Hematopoietic multipotent progenitor cell treated with erythropoietin and hydrocortisone succinate and interleukin-3 and kit ligand, for 4 days (in vitro differentiated cells): Measurements from ENCODE around the gene SMAD1.

ENCODE experiments used
- DNase-seq: peaks from one replicate; pipeline ENCODE4 v3.0.0-alpha.2; 2015

SMAD1 gene

GRCh38 chr4:145490361-145490760 is 8.7 kb downstream of the SMAD1 start:
- DNase-seq = peak; percentile 73

- DNase-seq = no peak
These were observed 9.1 kb downstream of the SMAD1 start for GRCh38 chr4:145490796-145491195.

GRCh38 chr4:145492376-145492775 is 10.7 kb downstream of the SMAD1 start:
- DNase-seq = no peak

GRCh38 chr4:145493166-145493565 is 11.5 kb downstream of the SMAD1 start:
- peak; percentile 18 for DNase-seq

- DNase-seq = peak; percentile 76
These were observed 13.1 kb downstream of the SMAD1 start for GRCh38 chr4:145494666-145495270.

- DNase-seq = no peak
These were observed 14.6 kb downstream of the SMAD1 start for GRCh38 chr4:145496292-145496691.

- DNase-seq = peak; percentile 50
These were observed 15.8 kb downstream of the SMAD1 start for GRCh38 chr4:145497199-145498149.

- no peak for DNase-seq
These were observed 16.8 kb downstream of the SMAD1 start for GRCh38 chr4:145498430-145498829.

GRCh38 chr4:145501051-145501660 is 19.5 kb downstream of the SMAD1 start:
- no peak for DNase-seq

GRCh38 chr4:145502809-145503208 is 21.2 kb downstream of the SMAD1 start:
- DNase-seq = no peak

- DNase-seq = no peak
These were observed 21.9 kb downstream of the SMAD1 start for GRCh38 chr4:145503486-145504072.

GRCh38 chr4:145505995-145506394 is 24.3 kb downstream of the SMAD1 start:
- DNase-seq = no peak

- DNase-seq = peak; percentile 52
These were observed 26.0 kb downstream of the SMAD1 start for GRCh38 chr4:145507636-145508035.

- peak; percentile 59 for DNase-seq
These were observed 30.4 kb downstream of the SMAD1 start for GRCh38 chr4:145511913-145512522.

- DNase-seq = no peak
These were observed 31.5 kb downstream of the SMAD1 start for GRCh38 chr4:145513020-145513621.

GRCh38 chr4:145520172-145520571 is 38.5 kb downstream of the SMAD1 start:
- DNase-seq = no peak

- no peak for DNase-seq
These were observed 39.6 kb downstream of the SMAD1 start for GRCh38 chr4:145521282-145521681.

- DNase-seq = peak; percentile 17
These were observed 41.5 kb downstream of the SMAD1 start for GRCh38 chr4:145523117-145523516.

GRCh38 chr4:145524552-145524951 is 42.9 kb downstream of the SMAD1 start:
- DNase-seq = no peak

GRCh38 chr4:145525291-145525740 is 43.7 kb downstream of the SMAD1 start:
- DNase-seq = peak; percentile 44

GRCh38 chr4:145527773-145528172 is 46.1 kb downstream of the SMAD1 start:
- no peak for DNase-seq

- DNase-seq = no peak
These were observed 46.9 kb downstream of the SMAD1 start for GRCh38 chr4:145528601-145529000.
